ENCODE data around the gene OTUB1.

The OTUB1 gene

GRCh38 chr11:64020976-64021756 is 34.9 kb downstream of the OTUB1 start:
- in situ Hi-C loops (cut with HindIII; ENCODE audit: low sequenced_read_pairs) = no loop called here

GRCh38 chr11:64021757-64022093 is 35.5 kb downstream of the OTUB1 start:
- in situ Hi-C loops (cut with HindIII; ENCODE audit: low sequenced_read_pairs) = no loop called here

- in situ Hi-C loops (cut with HindIII; ENCODE audit: low sequenced_read_pairs) = no loop called here
These were observed 36.0 kb downstream of the OTUB1 start for GRCh38 chr11:64022125-64022784.

GRCh38 chr11:64023712-64024710 is 37.8 kb downstream of the OTUB1 start:
- in situ Hi-C loops (cut with HindIII; ENCODE audit: low sequenced_read_pairs) = no loop called here

- in situ Hi-C loops (cut with HindIII; ENCODE audit: low sequenced_read_pairs) = no loop called here
These were observed 39.0 kb downstream of the OTUB1 start for GRCh38 chr11:64025205-64025604.

- in situ Hi-C loops (cut with HindIII; ENCODE audit: low sequenced_read_pairs) = no loop called here
These were observed 40.5 kb downstream of the OTUB1 start for GRCh38 chr11:64026575-64027205.

GRCh38 chr11:64027651-64028397 is 41.6 kb downstream of the OTUB1 start:
- in situ Hi-C loops (cut with HindIII; ENCODE audit: low sequenced_read_pairs) = no loop called here

GRCh38 chr11:64028398-64029115 is 42.3 kb downstream of the OTUB1 start:
- in situ Hi-C loops (cut with HindIII; ENCODE audit: low sequenced_read_pairs) = no loop called here

- in situ Hi-C loops (cut with HindIII; ENCODE audit: low sequenced_read_pairs) = no loop called here
These were observed 43.5 kb downstream of the OTUB1 start for GRCh38 chr11:64029773-64030172.

GRCh38 chr11:64031001-64031400 is 44.8 kb downstream of the OTUB1 start:
- in situ Hi-C loops (cut with HindIII; ENCODE audit: low sequenced_read_pairs) = no loop called here

- in situ Hi-C loops (cut with HindIII; ENCODE audit: low sequenced_read_pairs) = no loop called here
These were observed 45.8 kb downstream of the OTUB1 start for GRCh38 chr11:64032050-64032449.

- in situ Hi-C loops (cut with HindIII; ENCODE audit: low sequenced_read_pairs) = no loop called here
These were observed 48.2 kb downstream of the OTUB1 start for GRCh38 chr11:64034411-64034811.

GRCh38 chr11:64035081-64035524 is 48.9 kb downstream of the OTUB1 start:
- in situ Hi-C loops (cut with HindIII; ENCODE audit: low sequenced_read_pairs) = no loop called here

- in situ Hi-C loops (cut with HindIII; ENCODE audit: low sequenced_read_pairs) = no loop called here
These were observed 49.3 kb downstream of the OTUB1 start, which contains the start of gene FLRT1 for GRCh38 chr11:64035576-64035975. TSS of gene FLRT1 (plus strand) at chr11:64035931. CDS start at chr11:64116268, 80,337 bp downstream.

- in situ Hi-C loops (cut with HindIII; ENCODE audit: low sequenced_read_pairs) = no loop called here
These were observed 50.1 kb downstream of the OTUB1 start for GRCh38 chr11:64036087-64037026.

GRCh38 chr11:64037027-64037634 is 50.9 kb downstream of the OTUB1 start:
- in situ Hi-C loops (cut with HindIII; ENCODE audit: low sequenced_read_pairs) = no loop called here

- in situ Hi-C loops (cut with HindIII; ENCODE audit: low sequenced_read_pairs) = no loop called here
These were observed 52.3 kb downstream of the OTUB1 start for GRCh38 chr11:64038500-64038899.

Data from DLD1 (cell line).